Measurements from ENCODE around the gene PPM1E.

Gene PPM1E

DNA sequence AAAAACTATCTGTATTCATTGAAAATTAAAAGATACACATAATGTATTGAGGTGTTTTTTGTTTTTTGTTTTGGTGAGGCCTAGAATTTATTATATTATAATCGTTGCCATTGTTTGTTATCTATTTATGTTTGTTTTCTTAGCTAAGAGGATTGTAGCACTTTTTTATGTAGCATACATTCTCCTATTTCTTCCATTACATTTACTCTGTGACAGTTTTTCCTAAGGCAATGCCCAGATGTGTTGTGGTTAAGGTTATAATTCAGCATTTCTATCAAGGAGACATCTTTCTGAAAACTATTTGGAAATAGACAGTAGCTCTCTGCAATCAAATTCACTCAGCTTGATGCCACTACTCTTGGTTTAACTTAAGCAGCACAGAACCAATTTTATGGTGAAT lies 161.6 kb downstream of the PPM1E start:
- H3K27me3 ChIP-seq (ENCODE audit: low read length) = no peaks in the 10 kb centered on the region

DNA sequence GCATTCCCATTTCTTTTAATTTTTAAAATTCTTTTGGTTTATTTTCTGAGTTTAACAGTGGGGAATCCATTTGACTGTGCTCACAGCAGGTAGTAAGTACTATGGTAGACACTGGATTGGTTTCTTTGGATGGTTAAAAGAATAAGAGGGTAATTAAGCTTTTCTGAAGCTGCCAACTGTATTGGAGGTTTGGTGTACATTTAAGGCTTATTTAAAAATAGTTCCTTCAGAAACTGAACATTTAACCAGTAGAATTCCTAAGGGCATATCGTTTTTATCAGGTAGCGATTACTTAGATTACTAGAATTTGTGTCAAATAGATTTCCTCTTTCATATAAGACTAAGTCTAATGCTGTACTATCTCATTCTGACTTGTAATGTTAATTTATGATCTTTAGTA lies 162.4 kb downstream of the PPM1E start:
- H3K27me3 ChIP-seq (ENCODE audit: low read length) = no peaks in the 10 kb centered on the region
- H3K79me2 ChIP-seq (ENCODE audit: insufficient read depth, low read length) = no peaks in the 10 kb centered on the region
- no peak overlapping the region for H3K4me3 ChIP-seq (ENCODE audit: insufficient read depth, low read length, poor library complexity, severe bottlenecking)
- TF ChIP-seq, protein P1, sequence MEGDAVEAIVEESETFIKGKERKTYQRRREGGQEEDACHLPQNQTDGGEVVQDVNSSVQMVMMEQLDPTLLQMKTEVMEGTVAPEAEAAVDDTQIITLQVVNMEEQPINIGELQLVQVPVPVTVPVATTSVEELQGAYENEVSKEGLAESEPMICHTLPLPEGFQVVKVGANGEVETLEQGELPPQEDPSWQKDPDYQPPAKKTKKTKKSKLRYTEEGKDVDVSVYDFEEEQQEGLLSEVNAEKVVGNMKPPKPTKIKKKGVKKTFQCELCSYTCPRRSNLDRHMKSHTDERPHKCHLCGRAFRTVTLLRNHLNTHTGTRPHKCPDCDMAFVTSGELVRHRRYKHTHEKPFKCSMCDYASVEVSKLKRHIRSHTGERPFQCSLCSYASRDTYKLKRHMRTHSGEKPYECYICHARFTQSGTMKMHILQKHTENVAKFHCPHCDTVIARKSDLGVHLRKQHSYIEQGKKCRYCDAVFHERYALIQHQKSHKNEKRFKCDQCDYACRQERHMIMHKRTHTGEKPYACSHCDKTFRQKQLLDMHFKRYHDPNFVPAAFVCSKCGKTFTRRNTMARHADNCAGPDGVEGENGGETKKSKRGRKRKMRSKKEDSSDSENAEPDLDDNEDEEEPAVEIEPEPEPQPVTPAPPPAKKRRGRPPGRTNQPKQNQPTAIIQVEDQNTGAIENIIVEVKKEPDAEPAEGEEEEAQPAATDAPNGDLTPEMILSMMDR (IDR thresholded peaks at IDR 0.05; ENCODE audit: insufficient read depth, low read length, poor library complexity, severe bottlenecking) = no peak
- TF ChIP-seq EZH2phosphoT487 (conservative IDR thresholded peaks at IDR 0.05; ENCODE audit: low read length) = no peak
- no peak overlapping the region for H3K9ac ChIP-seq (ENCODE audit: low read length)
- no peaks in the 10 kb centered on the region for H3K9me3 ChIP-seq (ENCODE audit: insufficient read depth, low read length)
- H2AFZ ChIP-seq (ENCODE audit: low read depth, low read length, severe bottlenecking) = no peak overlapping the region
- H4K20me1 ChIP-seq (ENCODE audit: low read depth, low read length) = no peaks in the 10 kb centered on the region
- H3K27ac ChIP-seq (ENCODE audit: low read depth, low read length) = no peak overlapping the region
- no peak overlapping the region for H3K4me2 ChIP-seq (ENCODE audit: low read depth, low read length, poor library complexity, severe bottlenecking)
- H3F3A ChIP-seq (ENCODE audit: insufficient read depth) = no peaks in the 10 kb centered on the region
- H3K9me2 ChIP-seq (replicated peaks; ENCODE audit: insufficient read depth, low read length) = no peaks in the 10 kb centered on the region
- H3K36me3 ChIP-seq (ENCODE audit: low read length) = no peaks in the 10 kb centered on the region

More for the DNA sequence above, 161.6 kb downstream of the PPM1E start:
- no peaks in the 10 kb centered on the region for H3K36me3 ChIP-seq (ENCODE audit: low read length)
- TF ChIP-seq, protein P1 (IDR thresholded peaks at IDR 0.05; ENCODE audit: insufficient read depth, low read length, poor library complexity, severe bottlenecking) = no peak
- no peak for TF ChIP-seq EZH2phosphoT487 (conservative IDR thresholded peaks at IDR 0.05; ENCODE audit: low read length)
- no peaks in the 10 kb centered on the region for H3K79me2 ChIP-seq (ENCODE audit: insufficient read depth, low read length)
- no peak overlapping the region for H3K9ac ChIP-seq (ENCODE audit: low read length)
- no peaks in the 10 kb centered on the region for H3K9me2 ChIP-seq (replicated peaks; ENCODE audit: insufficient read depth, low read length)
- no peaks in the 10 kb centered on the region for H3F3A ChIP-seq (ENCODE audit: insufficient read depth)
- no peaks in the 10 kb centered on the region; the same call in 1 of the 2 replicates for H3K9me3 ChIP-seq (ENCODE audit: insufficient read depth, low read length)
- H3K27ac ChIP-seq (ENCODE audit: low read depth, low read length) = no peak overlapping the region
- no peak overlapping the region for H3K4me2 ChIP-seq (ENCODE audit: low read depth, low read length, poor library complexity, severe bottlenecking)
- no peak overlapping the region for H2AFZ ChIP-seq (ENCODE audit: low read depth, low read length, severe bottlenecking)
- H4K20me1 ChIP-seq (ENCODE audit: low read depth, low read length) = no peaks in the 10 kb centered on the region
- H3K4me3 ChIP-seq (ENCODE audit: insufficient read depth, low read length, poor library complexity, severe bottlenecking) = no peak overlapping the region

DNA sequence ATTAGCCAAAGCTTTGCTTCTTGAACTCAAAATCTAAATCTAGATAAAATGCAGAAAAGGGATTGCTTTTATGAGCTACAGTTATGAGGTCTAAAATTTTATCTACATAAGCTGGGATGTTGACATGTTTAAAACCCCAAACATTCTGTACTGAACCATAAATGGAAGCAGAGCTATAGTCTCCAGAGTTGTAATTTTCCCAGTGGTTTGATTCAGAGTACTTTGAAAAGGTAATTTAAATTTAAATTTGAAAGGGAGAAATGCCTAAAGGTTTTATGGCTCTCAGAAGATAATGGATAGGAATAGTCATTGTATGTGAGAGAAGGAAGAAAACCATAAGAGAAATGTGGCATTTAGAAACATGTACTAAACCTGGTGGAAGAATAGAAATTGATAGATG lies 163.2 kb downstream of the PPM1E start:
- Histone ChIP-seq H3K4me2 (ENCODE audit: low read depth, low read length, poor library complexity, severe bottlenecking) (no peak overlapping the region), H3K9me3 (ENCODE audit: insufficient read depth, low read length) (no peaks in the 10 kb centered on the region), H3K27ac (ENCODE audit: low read depth, low read length) (no peak overlapping the region), H2AFZ (ENCODE audit: low read depth, low read length, severe bottlenecking) (no peak overlapping the region), H3K36me3 (ENCODE audit: low read length) (no peaks in the 10 kb centered on the region), H4K20me1 (ENCODE audit: low read depth, low read length) (no peaks in the 10 kb centered on the region), H3K27me3 (ENCODE audit: low read length) (no peaks in the 10 kb centered on the region), H3K9me2 (replicated peaks; ENCODE audit: insufficient read depth, low read length) (no peaks in the 10 kb centered on the region), H3K9ac (ENCODE audit: low read length) (no peak overlapping the region), H3F3A (ENCODE audit: insufficient read depth) (no peaks in the 10 kb centered on the region), H3K4me3 (ENCODE audit: insufficient read depth, low read length, poor library complexity, severe bottlenecking) (no peak overlapping the region), H3K79me2 (ENCODE audit: insufficient read depth, low read length) (no peaks in the 10 kb centered on the region)
- TF ChIP-seq, protein P1 (IDR thresholded peaks at IDR 0.05; ENCODE audit: insufficient read depth, low read length, poor library complexity, severe bottlenecking) = no peak
- TF ChIP-seq EZH2phosphoT487 (conservative IDR thresholded peaks at IDR 0.05; ENCODE audit: low read length) = no peak
